ENCODE results near the gene MALRD1.

The MALRD1 gene

DNA sequence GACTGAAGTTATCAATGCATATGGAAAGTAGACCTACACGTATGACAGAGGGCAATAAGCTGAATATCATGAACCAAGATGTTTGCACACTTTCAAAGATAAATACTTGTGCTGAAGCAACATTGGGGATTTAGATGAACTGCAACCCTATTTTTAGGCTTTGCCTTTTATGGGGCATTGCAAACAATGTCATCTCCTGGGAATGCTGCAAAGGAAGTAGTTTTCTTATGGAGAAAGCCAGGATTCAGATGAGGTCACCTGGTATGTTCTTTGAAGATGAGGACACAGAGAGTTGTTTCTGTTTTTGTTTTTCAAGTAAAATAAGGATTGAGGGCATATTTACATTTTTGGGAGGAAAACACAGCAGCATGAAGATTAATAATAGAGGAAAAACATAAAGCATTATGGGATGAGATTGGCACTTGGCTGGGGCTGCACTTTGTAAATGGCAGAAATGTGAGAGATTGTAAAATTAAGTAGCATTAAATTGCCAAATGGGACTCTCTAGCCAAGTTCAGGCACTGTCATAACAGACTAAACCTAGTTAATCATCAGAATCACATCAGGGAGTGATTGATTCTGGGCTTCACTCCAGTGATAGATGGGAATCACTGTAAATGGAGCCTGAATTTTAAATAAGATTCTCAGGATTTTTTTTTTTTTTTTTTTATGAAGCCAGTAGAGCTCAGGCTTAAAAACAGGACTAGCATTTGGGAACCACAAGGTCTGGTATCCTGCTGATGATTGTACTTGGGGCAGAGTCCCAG is 63.1 kb downstream of the MALRD1 start:
- DNase-seq, result no peak

DNA sequence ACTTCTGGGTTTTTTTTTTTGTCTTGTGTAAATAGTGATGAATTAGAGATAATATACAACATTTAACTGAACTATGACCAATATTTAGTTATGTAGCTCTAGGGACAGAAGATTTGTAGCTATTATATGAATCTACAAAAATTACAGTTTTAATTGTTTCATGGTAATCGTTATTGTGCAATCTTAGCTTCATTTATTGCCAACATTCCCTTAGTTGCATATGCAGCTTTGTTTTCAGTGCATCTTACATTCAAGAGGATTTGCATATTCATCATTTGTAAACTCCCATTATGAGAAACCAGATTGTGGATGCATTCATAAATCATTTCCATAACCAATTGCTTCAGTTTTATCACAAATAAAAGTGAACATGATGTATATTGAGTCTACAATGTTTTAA is 68.8 kb downstream of the MALRD1 start:
- DNase-seq, result no peak

DNA sequence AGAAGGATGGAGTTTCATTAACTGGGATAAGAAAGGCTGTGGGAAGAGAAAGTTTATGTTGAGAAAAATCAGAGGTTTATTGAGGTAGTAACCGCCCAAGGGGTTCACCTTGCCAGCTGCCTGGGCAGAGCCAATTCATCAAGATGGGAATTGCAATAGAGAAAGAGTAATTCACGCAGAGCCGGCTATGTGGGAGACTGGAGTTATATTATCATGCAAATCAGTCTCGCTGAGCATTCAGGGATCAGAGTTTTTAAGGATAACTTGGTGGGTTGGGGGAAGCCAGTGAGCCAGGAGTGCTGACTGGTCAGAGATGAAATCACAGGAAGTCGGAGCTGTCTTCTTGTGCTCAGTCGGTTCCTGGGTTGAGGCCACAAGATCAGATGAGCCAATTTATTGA is 70.6 kb downstream of the MALRD1 start:
- no peak for DNase-seq

DNA sequence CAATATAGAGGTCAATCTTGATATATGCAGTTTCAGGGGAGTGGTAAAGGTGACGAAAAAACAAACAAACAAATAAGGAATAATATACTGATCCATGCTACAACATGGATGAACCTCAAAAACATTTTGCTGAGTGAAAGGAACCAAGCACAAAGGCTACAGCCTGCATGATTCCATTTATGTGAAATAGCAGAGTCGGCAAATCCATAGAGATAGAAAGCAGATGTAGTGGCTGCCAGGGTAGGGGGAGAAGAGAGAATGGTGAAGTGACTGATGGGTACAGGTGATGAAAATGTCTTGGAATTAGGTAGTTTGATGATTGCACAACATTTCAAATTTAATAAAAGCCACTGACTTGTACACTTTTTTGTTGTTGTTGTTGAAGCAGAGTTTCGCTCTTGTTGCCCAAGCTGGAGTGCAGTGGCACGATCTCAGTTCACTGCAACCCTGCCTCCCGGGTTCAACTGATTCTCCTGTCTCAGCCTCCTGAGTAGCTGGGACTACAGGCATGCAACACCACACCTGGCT is 71.8 kb downstream of the MALRD1 start:
- DNase-seq, result no peak

DNA sequence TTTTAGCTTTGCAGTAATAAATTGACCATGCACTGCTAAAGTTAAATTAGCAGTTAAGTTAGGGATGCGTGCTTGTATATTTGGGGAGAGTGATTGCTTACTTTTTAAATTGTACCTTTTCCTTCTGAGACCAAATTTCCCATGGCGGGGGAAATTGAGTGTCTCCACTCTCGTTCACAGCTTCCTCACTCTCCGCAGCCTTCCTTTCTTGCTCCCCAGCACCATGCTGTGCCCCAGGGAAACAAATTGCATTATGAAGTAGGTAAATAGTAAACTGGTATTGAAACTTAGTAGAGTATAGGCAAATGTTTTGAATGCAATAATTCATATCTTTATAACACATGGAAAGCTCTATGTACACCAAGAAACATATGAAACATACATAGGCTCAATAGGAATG is 85.4 kb downstream of the MALRD1 start:
- no peak for DNase-seq

DNA sequence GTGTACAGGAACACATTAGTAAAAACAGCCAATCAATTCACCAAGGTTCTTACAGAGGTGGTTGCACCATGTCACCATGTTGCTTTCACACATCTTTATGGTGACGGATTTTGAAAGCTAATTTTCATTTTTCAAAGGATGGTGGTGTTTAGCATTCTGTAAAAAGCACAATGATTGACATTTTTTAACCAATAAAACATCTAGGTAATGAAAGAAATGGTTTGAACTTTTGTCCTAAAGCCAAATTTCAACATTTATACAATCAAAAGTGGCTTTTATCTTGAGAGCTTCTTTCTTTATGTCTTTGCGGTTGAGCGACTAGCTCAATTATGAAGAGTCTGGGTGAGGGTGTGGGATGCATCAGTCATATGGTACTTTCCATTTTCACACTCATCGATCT is 94.4 kb downstream of the MALRD1 start:
- DNase-seq, result no peak

DNA sequence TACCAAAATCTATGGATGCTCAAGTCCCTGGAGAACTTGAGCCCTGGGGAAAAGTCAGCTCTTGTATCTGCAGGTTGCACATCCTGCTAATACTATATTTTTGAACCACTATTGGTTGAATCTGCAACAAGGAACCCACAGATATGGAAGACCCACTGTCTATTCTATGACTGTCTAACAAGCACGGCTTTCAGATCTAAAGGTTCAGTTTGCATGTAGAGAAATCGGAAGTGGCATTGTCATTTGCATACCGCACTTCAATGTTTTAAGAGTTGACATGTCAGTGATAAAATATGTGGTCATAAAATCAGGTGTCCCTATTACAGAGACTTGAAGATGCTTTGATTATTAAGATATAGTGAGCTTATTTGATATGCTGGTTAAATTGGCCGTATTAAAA is 95.6 kb downstream of the MALRD1 start:
- no peak for DNase-seq

DNA sequence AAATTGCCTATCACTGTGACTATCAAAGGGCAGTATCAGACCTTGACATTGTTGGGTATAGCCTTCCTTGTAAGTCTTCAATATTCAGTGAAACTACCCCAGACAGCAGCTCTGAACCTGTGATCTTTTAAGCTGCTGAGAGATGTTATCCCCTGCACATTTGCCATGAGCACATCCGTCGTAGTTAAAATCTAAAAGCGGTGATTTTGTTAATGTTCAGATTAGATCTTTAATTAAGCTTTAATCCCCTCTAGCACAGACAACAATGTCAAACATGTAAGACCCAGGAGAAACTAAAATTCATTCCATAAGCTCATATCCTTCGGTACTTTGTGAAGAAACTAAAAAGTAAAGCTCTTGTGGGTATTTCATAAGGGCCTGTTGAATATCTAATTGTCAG is 105.8 kb downstream of the MALRD1 start:
- no peak for DNase-seq

DNA sequence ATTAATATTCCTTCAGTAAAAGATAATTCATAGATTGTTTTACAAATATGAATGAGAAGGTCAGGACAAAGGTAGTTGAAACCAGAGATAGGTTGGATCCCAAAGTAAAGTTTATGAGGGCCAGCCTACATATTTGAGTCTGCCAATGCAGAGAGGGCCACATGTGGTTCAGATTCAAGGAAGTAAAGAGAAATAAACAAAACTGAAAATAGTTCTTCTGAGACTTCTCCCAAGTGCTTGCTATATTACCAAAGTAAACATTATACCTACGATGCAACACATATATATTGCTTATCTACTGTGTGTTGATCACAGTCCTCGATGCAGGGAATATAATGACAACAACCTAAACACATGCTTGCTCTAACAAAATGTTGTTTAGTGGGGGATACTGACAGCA is 109.8 kb downstream of the MALRD1 start:
- no peak for DNase-seq

DNA sequence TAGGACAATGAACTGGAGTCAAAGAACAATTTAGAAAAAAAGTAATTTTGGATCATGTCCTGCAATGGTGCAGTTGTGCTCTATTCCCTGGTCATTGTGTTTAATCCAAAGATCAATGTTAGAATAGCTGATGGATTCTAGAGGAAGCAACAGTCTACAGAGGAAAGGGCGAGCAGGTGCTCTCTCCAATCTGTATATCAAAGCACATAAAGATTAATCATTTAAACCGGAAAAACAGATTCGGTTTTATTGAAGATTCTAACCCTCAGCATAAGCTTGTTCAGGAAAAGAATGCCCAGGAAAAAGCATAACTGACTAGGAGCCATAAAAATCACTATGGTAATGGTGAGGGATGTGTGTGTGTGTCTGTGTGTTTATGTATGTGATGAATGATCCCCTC is 110.3 kb downstream of the MALRD1 start:
- no peak for DNase-seq

DNA sequence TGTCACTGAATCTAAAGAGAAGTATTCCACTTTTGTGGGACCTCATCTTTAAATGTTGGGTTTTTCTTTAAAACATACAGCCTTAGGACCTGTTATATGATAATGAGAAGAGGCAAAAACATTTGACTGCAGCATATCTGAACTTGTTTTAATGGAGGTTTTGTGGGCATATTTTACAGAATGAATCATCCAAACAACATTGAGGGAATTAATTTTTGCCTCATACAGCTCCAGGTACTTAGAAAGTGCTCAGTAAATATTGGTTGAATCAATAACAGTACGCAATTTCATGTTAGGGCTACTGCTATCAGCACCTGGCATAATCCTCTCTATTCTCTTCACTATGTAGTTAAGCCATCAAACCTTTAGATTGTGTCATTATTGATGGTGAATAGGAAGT is 115.9 kb downstream of the MALRD1 start:
- no peak for DNase-seq

DNA sequence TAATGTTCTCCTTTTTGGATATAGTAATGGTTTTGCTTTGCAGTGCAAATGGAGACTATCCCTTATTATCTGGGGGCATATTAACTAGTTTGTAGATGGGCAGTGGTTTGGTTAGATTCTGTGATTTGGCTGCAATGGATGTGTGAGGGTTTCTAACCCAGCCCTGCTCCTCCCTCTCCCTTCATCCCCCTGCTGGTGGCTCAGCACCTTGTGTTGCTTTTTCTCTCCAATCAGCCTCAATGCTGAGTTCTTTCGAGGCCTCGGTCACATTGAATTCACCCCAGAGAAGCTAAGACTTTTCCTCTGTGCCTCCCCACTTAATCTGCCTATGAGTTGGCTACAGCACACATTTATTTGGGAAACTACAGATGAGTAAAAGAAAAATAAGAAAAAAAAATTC is 120.0 kb downstream of the MALRD1 start:
- no peak for DNase-seq

DNA sequence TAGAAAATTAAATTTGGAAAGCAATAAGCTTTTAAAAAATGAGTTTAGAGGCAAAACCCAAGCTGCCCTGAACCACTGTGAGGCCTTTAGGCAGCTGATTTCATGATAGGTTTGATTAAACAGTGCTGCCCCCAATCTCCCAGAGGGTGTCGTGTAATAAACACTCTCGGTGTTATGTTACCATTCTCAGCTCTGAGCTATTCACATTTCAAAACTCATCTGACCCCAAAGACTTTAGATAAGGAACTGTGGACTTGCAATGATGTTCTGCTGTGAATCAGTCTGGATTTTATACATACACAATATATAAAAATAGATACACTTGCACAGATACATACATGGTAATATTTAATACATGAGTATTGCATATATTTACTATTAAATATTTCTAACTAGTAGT is 120.4 kb downstream of the MALRD1 start:
- no peak for DNase-seq

DNA sequence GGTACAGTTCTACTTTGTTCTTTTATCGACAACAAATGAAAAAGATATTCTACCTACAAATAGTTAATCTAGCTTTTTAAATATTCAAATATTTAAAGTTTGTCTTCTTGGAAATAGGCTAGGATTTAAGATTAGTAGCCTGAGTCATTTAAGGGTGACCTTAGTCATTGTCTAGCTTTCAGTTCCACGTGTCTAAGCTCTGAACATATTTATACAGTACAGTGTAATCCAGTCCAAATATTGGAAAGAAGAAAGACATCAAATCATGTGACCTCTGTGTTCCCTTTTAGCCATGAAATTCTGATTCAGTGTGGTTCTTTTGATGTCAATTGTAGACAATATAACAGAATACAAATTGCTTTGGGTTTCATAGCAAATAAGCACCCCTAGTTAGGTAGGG is 121.1 kb downstream of the MALRD1 start:
- no peak for DNase-seq

DNA sequence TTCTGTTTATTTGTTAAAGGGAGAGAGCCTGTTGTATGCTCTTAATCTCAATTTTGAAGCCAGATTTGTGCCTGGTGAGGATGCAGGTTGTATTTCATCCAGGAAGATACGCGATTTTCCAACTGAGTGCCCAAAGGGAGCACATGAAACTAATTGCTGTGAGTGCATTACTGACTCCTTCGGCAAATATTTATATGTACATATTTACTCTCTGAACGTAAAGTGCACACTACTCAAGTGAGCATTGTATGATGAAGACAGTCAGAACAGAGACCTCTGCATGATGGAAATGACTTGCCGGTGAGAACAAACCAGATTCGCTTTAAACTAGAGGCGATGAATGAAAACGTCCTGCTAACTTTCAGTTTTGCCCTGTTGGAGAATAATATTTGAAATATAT is 130.1 kb downstream of the MALRD1 start:
- DNase-seq, result no peak

DNA sequence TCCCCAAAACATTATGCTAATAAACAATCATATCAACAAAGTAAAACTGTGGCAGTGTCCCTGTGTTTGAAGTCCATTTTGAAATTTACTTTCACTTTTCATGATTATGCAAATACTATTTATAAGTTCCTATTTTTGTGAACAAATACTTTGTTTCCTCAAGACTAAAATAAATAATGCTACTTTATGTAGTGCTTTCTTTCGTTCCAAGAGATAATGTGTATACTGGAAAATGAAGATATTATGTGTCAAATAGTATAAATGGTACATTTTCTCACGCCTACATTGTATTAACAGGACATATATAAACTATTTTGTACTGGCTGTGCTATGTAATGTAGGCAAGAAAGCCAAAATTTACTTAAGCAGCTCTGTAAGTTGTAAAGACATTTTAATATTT is 136.3 kb downstream of the MALRD1 start:
- no peak for DNase-seq

DNA sequence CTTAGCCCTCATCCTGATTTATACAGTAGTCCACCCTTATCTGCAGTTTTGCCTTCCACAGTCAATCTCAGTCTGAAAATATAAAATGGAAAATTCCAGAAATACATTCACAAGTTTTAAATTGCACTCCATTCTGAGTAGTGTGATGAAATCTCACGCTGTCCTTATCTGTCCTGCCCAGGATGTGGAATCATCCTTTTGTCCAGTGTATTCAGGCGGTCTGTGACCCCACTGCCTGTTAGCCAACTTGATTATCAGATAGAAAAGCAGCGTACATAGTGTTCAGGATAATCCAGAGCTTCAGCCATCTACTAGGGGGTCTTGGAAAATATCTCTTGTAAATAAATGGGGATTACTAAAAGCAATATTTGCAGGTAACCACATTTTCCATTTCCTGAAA is 146.3 kb downstream of the MALRD1 start:
- DNase-seq, result no peak

DNA sequence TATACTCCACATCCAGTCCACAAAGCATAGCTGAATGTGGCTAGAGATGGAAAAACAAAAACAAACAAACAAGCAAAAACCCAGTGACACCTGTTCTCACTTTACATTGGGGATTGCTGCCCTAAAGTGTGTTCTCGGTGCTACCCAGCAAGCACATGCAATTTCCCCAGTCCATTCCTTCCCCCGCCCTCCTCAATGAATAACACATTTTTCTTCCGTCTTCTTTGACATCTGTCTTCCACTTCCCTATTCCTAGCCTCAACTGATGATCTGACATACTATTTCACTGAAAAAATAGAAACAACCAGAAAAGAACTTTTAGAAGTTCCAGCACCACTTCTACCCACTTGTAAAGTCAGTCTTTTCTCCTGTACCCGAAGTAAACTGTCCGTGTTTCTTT is 147.1 kb downstream of the MALRD1 start:
- no peak for DNase-seq

DNA sequence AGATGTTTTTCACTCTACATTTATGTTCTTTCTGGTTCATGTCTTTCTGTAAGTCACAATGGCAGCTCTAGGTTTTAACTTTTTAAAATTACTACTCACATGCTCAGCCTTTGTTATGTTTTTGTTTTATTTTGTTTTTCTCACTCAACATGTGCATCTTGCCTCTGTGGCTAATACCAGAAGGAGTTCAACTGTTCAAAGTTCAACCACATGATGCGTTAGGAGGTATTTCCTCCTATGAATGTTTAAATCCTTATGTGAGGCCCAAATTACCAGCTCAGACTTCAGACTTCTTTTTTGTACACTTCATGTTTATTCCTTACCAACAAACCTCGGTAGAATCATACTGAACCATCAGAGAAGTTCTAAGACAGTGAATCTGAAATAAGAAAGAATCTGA is 151.6 kb downstream of the MALRD1 start:
- no peak for DNase-seq

DNA sequence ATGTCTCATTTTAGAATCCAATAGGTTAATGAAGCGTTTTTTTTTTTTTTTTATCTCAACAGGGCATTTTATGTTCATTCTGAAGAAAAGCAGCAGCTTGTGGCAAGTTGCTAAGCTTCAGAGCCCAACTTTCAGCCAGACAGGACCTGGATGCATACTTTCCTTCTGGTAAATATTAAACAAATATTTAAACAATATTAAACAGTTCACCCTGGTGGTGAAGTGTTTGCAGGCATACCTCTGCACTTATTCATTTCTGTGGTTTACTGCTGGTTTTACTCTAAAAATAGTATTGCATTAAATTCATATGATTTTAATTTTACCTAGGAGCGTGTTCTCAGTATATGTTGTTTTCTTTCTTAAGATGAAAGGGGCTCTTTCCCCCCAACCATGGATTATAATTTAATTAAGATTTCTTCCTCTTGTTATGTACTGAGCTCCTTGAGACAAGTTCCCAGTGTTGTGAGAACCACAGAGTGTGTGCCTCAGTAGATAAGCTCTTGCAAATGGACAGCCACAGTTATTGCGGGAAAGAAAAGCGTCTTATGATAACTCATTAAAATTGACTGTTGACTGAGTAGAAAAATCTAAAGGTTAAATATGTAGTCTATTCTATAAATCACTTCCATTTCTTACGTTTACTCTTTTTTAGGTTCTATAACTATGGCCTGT is 155.8 kb downstream of the MALRD1 start:
- no peak for DNase-seq

DNA sequence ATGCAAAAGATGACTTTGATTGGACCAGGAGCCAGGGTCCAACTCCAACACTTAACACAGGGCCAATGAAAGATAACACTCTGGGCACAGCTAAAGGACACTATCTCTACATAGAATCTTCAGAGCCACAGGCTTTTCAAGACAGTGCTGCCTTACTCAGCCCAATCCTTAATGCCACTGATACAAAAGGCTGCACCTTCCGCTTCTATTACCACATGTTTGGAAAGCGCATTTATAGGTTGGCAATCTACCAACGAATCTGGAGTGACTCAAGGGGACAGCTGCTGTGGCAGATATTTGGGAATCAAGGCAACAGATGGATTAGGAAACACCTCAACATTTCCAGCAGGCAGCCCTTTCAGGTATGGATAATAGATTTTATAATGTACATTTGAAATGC is 160.7 kb downstream of the MALRD1 start:
- DNase-seq, result no peak

DNA sequence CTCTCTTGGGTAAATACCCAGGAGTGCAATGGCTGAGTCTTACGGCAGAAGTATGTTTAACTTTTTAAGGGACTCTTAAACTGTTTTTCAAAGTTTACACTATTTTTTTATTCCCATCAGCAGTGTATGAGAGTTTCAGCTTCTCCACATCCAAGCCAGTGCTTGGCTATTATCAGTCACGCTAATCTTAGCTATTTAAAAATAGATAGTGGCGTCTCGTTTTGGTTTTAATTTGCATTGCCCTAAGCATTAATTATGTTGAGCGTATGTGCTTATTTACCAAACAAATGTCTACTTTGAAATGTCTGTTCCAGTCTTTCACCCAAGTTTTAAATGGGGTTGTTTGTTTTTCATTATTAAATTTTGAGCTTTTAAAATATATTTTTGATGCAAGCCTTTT is 164.0 kb downstream of the MALRD1 start:
- DNase-seq, result no peak

DNA sequence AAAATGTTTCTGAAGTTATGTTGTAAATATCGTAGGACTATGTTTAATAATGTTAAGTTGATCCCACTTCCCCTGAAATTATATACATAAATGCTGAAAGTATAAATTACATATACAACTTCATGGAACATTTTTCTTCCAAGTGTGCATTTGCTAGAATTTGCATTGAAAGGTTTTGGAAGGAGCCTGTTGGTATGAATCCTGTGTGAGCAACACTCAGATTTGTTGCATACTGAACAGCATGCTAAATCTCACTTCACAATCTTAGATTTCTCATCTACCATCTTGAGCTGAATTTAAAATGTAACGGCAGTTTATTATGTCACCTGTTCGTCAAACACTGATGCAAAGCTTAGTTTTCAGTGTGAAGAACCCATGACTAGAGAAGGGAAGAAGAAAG is 172.6 kb downstream of the MALRD1 start:
- DNase-seq, result no peak

DNA sequence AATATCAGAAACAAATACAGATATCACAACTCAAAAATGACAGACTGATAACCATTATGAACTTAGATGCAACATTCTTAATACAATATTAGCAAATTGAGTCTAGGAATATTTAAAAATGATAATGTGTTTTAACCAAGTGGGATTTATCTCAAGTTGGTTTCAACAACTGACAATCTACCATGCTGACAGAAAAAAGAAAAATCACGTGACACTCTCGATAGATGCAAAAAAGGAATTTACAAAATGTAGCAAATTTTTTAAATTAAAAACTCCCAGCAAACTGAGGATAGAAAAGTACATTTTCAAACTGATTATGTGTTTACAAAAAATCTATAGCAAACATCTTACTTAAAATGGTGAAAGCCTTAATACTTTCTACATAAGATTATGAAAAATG is 177.4 kb downstream of the MALRD1 start:
- no peak for DNase-seq

DNA sequence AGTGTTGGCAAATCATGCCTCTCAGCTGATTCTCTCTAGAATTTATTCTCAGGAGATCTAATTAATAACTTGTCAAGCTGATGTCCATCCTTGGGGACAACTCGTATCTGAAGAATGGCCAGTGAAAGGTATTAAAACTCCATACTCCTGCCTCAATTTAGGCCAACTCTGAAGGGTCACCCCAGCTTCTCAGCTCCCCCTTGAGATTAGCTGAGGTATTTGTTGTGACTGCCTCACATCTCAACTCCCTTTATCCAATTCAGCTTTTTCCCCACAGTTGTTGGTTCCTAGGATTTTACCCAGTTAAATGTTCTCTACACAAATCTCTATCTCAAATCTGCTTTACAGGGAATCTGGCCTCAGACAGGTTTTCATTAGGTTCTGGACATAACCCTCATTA is 182.4 kb downstream of the MALRD1 start:
- DNase-seq, result no peak

All from activated T-cell treated with anti-CD3 and anti-CD28 coated beads, Interleukin-2, amount 50 U/mL, for 1 hour (primary cell).